Erythroblast (primary cell): ENCODE data around the gene OR4X2.
"Not testable (repeated sequence)": the region's sequence is repeated elsewhere in the genome, so short reads cannot be mapped to it uniquely, and the experiment has no call there.

Experiments
- GATA1 ChIP-seq: IDR thresholded peaks from 2 replicates; pipeline ENCODE4 v1.6.1; 2011; ENCODE audit warnings: low read depth, mild to moderate bottlenecking, control low read depth, low read length, moderate library complexity
- POLR2A ChIP-seq: IDR thresholded peaks from 2 replicates; pipeline ENCODE4 v1.6.1; 2011; ENCODE audit warnings: mild to moderate bottlenecking, low read length

DNA sequence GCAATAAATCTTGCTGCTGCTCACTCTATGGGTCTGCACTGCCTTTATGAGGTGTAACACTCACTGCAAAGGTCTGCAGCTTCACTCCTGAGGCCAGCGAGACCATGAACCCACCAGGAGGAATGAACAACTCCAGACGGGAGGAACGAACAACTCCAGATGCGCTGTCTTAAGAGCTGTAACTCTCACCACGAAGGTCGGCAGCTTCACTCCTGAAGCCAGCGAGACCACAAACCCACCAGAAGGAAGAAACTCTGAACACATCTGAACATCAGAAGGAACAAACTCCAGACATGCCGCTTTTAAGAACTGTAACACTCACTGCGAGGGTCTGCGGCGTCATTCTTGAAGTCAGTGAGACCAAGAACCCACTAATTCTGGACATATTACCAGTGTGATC, 14.8 kb upstream of the OR4X2 start:
- not testable (repeated sequence) for TF ChIP-seq POLR2A, GATA1
